ENCODE data around the gene C4orf50. TPM values are rescaled to one million over a fixed set of nuclear protein-coding genes. Genes with fewer than 3 reads are reported as not detected.

Gene C4orf50
- total and polyA plus RNA-seq, 2 donors, result 0.14 to 0.66 TPM

DNA sequence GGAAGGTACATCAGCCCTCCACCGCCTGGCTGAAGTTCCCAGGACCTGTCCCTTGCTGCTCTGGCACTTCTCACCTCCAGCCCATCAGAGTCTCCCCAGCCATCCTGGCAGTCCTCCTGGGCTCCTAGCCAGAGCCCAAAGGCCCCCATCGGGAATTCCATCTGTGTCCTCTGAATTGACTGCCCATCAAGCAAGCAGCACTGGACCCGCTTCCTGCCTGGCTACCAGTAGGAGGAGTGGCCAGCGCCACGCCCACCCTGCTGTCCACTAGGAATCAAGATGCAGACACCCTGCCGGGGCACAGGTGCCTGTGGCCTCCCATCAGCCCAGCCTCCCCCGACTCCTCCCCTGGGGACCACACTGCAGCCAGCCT lies 47.2 kb downstream of the C4orf50 start:
- Histone ChIP-seq H3K27me3 (ENCODE audit: control insufficient read depth in 2 of 2, insufficient read depth in 1 of 2, low read length in 1 of 2) (no peaks in the 10 kb centered on the region), H3K4me1 (ENCODE audit: control insufficient read depth in 2 of 2, insufficient read depth in 2 of 2, low read length in 2 of 2) (no peaks in the 10 kb centered on the region), H3K27ac (ENCODE audit: low read depth in 1 of 2, low read length in 1 of 2) (no peak overlapping the region), H3K9me3 (ENCODE audit: control insufficient read depth in 2 of 2, insufficient read depth in 1 of 2, low read length in 1 of 2) (no peaks in the 10 kb centered on the region), H3K4me3 (ENCODE audit: low read length in 2 of 2) (no peak overlapping the region), H3K36me3 (ENCODE audit: control insufficient read depth in 2 of 2, insufficient read depth in 2 of 2, low read length in 1 of 2) (no peaks in the 10 kb centered on the region)
- 87% methylated on average over 7 of the region's 7 CpGs for WGBS
- no peak for DNase-seq (ENCODE audit: low read depth in 6 of 9, low spot score in 9 of 9)

GRCh38 chr4:5970381-5971077 lies 47.7 kb downstream of the C4orf50 start:
- Histone ChIP-seq H3K9me3 (ENCODE audit: control insufficient read depth in 2 of 2, insufficient read depth in 1 of 2, low read length in 1 of 2) (no peaks in the 10 kb centered on the region), H3K27ac (ENCODE audit: low read depth in 1 of 2, low read length in 1 of 2) (no peak overlapping the region), H3K4me3 (ENCODE audit: low read length in 2 of 2) (no peak overlapping the region), H3K36me3 (ENCODE audit: control insufficient read depth in 2 of 2, insufficient read depth in 2 of 2, low read length in 1 of 2) (no peaks in the 10 kb centered on the region), H3K27me3 (ENCODE audit: control insufficient read depth in 2 of 2, insufficient read depth in 1 of 2, low read length in 1 of 2) (no peaks in the 10 kb centered on the region), H3K4me1 (ENCODE audit: control insufficient read depth in 2 of 2, insufficient read depth in 2 of 2, low read length in 2 of 2) (no peaks in the 10 kb centered on the region)
- no peak for DNase-seq (ENCODE audit: low read depth in 6 of 9, low spot score in 9 of 9)
- WGBS, result 88% methylated on average over 16 of the region's 16 CpGs

GRCh38 chr4:5969777-5970176 lies 48.5 kb downstream of the C4orf50 start:
- Histone ChIP-seq H3K36me3 (ENCODE audit: control insufficient read depth in 2 of 2, insufficient read depth in 2 of 2, low read length in 1 of 2) (no peaks in the 10 kb centered on the region), H3K27ac (ENCODE audit: low read depth in 1 of 2, low read length in 1 of 2) (no peak overlapping the region), H3K4me3 (ENCODE audit: low read length in 2 of 2) (no peak overlapping the region), H3K4me1 (ENCODE audit: control insufficient read depth in 2 of 2, insufficient read depth in 2 of 2, low read length in 2 of 2) (no peaks in the 10 kb centered on the region), H3K9me3 (ENCODE audit: control insufficient read depth in 2 of 2, insufficient read depth in 1 of 2, low read length in 1 of 2) (no peaks in the 10 kb centered on the region), H3K27me3 (ENCODE audit: control insufficient read depth in 2 of 2, insufficient read depth in 1 of 2, low read length in 1 of 2) (no peaks in the 10 kb centered on the region)
- no peak for DNase-seq (ENCODE audit: low read depth in 6 of 9, low spot score in 9 of 9)
- 85% methylated on average over 6 of the region's 6 CpGs for WGBS

- no peak for DNase-seq (ENCODE audit: low read depth in 6 of 9, low spot score in 9 of 9)
- H3K27me3 ChIP-seq (ENCODE audit: control insufficient read depth in 2 of 2, insufficient read depth in 1 of 2, low read length in 1 of 2), result no peaks in the 10 kb centered on the region
- 92% methylated on average over 5 of the region's 5 CpGs for WGBS
These were observed 48.9 kb downstream of the C4orf50 start for GRCh38 chr4:5969336-5969735.

DNA sequence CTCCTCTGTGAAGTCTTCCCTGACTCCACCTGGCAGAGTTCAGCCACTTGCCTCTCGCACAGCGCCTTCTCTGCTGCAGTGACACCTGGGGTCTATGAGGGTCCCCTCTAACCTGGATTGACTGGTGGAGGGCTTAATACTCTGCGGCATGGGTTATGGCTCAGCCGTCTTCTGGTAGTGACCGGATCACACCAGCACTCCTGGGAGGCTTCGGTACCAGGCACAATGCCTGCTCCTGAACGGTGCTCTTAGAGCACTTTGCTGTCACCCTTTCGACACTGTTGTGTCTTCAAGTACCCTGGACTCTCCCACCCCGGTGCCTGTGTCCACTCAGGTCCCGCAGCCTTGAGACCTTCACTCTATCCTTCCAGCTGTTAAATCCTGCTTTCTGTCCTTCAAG lies 50.0 kb downstream of the C4orf50 start:
- Histone ChIP-seq H3K4me1 (ENCODE audit: control insufficient read depth in 2 of 2, insufficient read depth in 2 of 2, low read length in 2 of 2) (no peaks in the 10 kb centered on the region), H3K36me3 (ENCODE audit: control insufficient read depth in 2 of 2, insufficient read depth in 2 of 2, low read length in 1 of 2) (no peaks in the 10 kb centered on the region), H3K27me3 (ENCODE audit: control insufficient read depth in 2 of 2, insufficient read depth in 1 of 2, low read length in 1 of 2) (no peaks in the 10 kb centered on the region), H3K4me3 (ENCODE audit: low read length in 2 of 2) (no peak overlapping the region), H3K9me3 (ENCODE audit: control insufficient read depth in 2 of 2, insufficient read depth in 1 of 2, low read length in 1 of 2) (no peaks in the 10 kb centered on the region), H3K27ac (ENCODE audit: low read depth in 1 of 2, low read length in 1 of 2) (no peak overlapping the region)
- WGBS, result 95% methylated on average over 10 of the region's 10 CpGs
- no peak for DNase-seq (ENCODE audit: low read depth in 6 of 9, low spot score in 9 of 9)

More at GRCh38 chr4:5969336-5969735, 48.9 kb downstream of the C4orf50 start:
- H3K9me3 ChIP-seq (ENCODE audit: control insufficient read depth in 2 of 2, insufficient read depth in 1 of 2, low read length in 1 of 2), result no peaks in the 10 kb centered on the region
- H3K36me3 ChIP-seq (ENCODE audit: control insufficient read depth in 2 of 2, insufficient read depth in 2 of 2, low read length in 1 of 2), result no peaks in the 10 kb centered on the region
- no peak overlapping the region for H3K4me3 ChIP-seq (ENCODE audit: low read length in 2 of 2)
- H3K27ac ChIP-seq (ENCODE audit: low read depth in 1 of 2, low read length in 1 of 2), result no peak overlapping the region
- no peaks in the 10 kb centered on the region for H3K4me1 ChIP-seq (ENCODE audit: control insufficient read depth in 2 of 2, insufficient read depth in 2 of 2, low read length in 2 of 2)

DNA sequence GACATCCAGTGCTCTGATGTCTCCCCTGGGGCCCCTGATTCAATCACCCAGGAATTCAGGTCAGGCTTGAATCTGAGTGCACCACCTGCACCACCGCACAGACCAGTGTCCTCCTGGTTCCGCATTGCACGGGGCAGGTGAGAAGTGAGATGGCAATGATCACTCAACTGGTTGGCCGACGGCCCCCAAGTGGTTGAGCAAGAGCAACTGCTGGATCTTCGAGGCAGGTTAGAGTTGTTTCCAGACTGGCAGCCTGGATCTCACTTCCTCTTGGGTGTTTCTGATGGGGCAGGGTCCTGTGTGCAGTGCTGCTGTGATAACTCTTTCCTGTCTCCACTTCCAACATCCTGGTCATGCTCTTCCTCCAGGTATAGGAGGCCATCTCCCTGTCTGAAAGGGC lies 50.4 kb downstream of the C4orf50 start:
- no peak overlapping the region for H3K27ac ChIP-seq (ENCODE audit: low read depth in 1 of 2, low read length in 1 of 2)
- H3K36me3 ChIP-seq (ENCODE audit: control insufficient read depth in 2 of 2, insufficient read depth in 2 of 2, low read length in 1 of 2), result no peaks in the 10 kb centered on the region
- no peak for DNase-seq (ENCODE audit: low read depth in 6 of 9, low spot score in 9 of 9)
- H3K9me3 ChIP-seq (ENCODE audit: control insufficient read depth in 2 of 2, insufficient read depth in 1 of 2, low read length in 1 of 2), result no peaks in the 10 kb centered on the region
- 64% methylated on average over 6 of the region's 6 CpGs for WGBS
- H3K4me1 ChIP-seq (ENCODE audit: control insufficient read depth in 2 of 2, insufficient read depth in 2 of 2, low read length in 2 of 2), result no peaks in the 10 kb centered on the region
- H3K4me3 ChIP-seq (ENCODE audit: low read length in 2 of 2), result no peak overlapping the region
- no peaks in the 10 kb centered on the region for H3K27me3 ChIP-seq (ENCODE audit: control insufficient read depth in 2 of 2, insufficient read depth in 1 of 2, low read length in 1 of 2)

GRCh38 chr4:5965225-5965624 lies 53.0 kb downstream of the C4orf50 start:
- no peak for DNase-seq (ENCODE audit: low read depth in 6 of 9, low spot score in 9 of 9)
- Histone ChIP-seq H3K27me3 (ENCODE audit: control insufficient read depth in 2 of 2, insufficient read depth in 1 of 2, low read length in 1 of 2) (no peaks in the 10 kb centered on the region), H3K36me3 (ENCODE audit: control insufficient read depth in 2 of 2, insufficient read depth in 2 of 2, low read length in 1 of 2) (no peaks in the 10 kb centered on the region), H3K4me3 (ENCODE audit: low read length in 2 of 2) (no peak overlapping the region), H3K4me1 (ENCODE audit: control insufficient read depth in 2 of 2, insufficient read depth in 2 of 2, low read length in 2 of 2) (no peaks in the 10 kb centered on the region), H3K27ac (ENCODE audit: low read depth in 1 of 2, low read length in 1 of 2) (no peak overlapping the region), H3K9me3 (ENCODE audit: control insufficient read depth in 2 of 2, insufficient read depth in 1 of 2, low read length in 1 of 2) (no peaks in the 10 kb centered on the region)
- WGBS, result 93% methylated on average over 9 of the region's 9 CpGs

GRCh38 chr4:5964030-5964429 lies 54.2 kb downstream of the C4orf50 start:
- H3K27me3 ChIP-seq (ENCODE audit: control insufficient read depth in 2 of 2, insufficient read depth in 1 of 2, low read length in 1 of 2), result no peaks in the 10 kb centered on the region
- H3K4me1 ChIP-seq (ENCODE audit: control insufficient read depth in 2 of 2, insufficient read depth in 2 of 2, low read length in 2 of 2), result no peaks in the 10 kb centered on the region
- no peaks in the 10 kb centered on the region for H3K36me3 ChIP-seq (ENCODE audit: control insufficient read depth in 2 of 2, insufficient read depth in 2 of 2, low read length in 1 of 2)
- no peaks in the 10 kb centered on the region for H3K9me3 ChIP-seq (ENCODE audit: control insufficient read depth in 2 of 2, insufficient read depth in 1 of 2, low read length in 1 of 2)
- WGBS, result 44% methylated on average over 5 of the region's 5 CpGs
- no peak for DNase-seq (ENCODE audit: low read depth in 6 of 9, low spot score in 9 of 9)
- no peak overlapping the region for H3K27ac ChIP-seq (ENCODE audit: low read depth in 1 of 2, low read length in 1 of 2)
- H3K4me3 ChIP-seq (ENCODE audit: low read length in 2 of 2), result no peak overlapping the region

DNA sequence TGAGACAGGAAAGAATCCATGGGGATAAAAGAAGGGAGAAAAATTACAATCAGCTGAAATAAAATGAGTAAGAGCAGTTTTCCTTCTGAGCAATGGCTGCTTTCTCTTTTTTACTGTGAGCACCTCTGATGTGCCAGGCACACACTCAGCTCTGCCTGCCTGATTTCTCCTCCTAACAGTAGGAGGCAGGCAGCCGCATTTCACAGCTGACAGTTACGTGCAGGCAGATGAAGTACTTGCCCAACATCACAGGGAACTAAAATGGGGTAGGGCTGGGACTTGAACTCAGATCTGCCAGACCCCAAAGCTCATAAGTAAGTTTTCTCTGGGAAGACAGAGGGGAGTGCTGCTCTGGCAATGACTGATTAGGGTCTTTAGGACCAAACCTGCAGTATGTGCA lies 54.6 kb downstream of the C4orf50 start:
- no peak overlapping the region for H3K4me3 ChIP-seq (ENCODE audit: low read length in 2 of 2)
- H3K9me3 ChIP-seq (ENCODE audit: control insufficient read depth in 2 of 2, insufficient read depth in 1 of 2, low read length in 1 of 2), result no peaks in the 10 kb centered on the region
- WGBS, result 60% methylated on average over 2 of the region's 2 CpGs
- H3K27ac ChIP-seq (ENCODE audit: low read depth in 1 of 2, low read length in 1 of 2), result no peak overlapping the region
- no peaks in the 10 kb centered on the region for H3K27me3 ChIP-seq (ENCODE audit: control insufficient read depth in 2 of 2, insufficient read depth in 1 of 2, low read length in 1 of 2)
- no peaks in the 10 kb centered on the region for H3K36me3 ChIP-seq (ENCODE audit: control insufficient read depth in 2 of 2, insufficient read depth in 2 of 2, low read length in 1 of 2)
- DNase-seq (ENCODE audit: low read depth in 6 of 9, low spot score in 9 of 9), result no peak
- H3K4me1 ChIP-seq (ENCODE audit: control insufficient read depth in 2 of 2, insufficient read depth in 2 of 2, low read length in 2 of 2), result no peaks in the 10 kb centered on the region
